Sigmoid colon (tissue), 7 donors: Measurements from ENCODE around the gene BRD4. TPM values are rescaled to one million over a fixed set of nuclear protein-coding genes. Genes with fewer than 3 reads are reported as not detected.

Experiments
- DNase-seq: peaks from one replicate; pipeline ENCODE4 v3.0.0-alpha.2; 2019
- H3K27ac ChIP-seq, 4 donors: fragments of 200-600 bp; sonication (generic); one replicate each; pipeline ENCODE4 v1.5.1; 2016 to 2019; ENCODE audit warnings: mild to moderate bottlenecking in 1 of 4
- H3K27me3 ChIP-seq, 3 donors: fragments of 200-600 bp; sonication (generic); one replicate each; pipeline ENCODE4 v1.5.1; 2019; ENCODE audit warnings: mild to moderate bottlenecking in 1 of 3
- H3K36me3 ChIP-seq, 4 donors: fragments of 200-600 bp; sonication (generic); one replicate each; pipeline ENCODE4 v1.5.1; 2016 to 2019
- H3K4me1 ChIP-seq, 4 donors: fragments of 200-600 bp; sonication (generic); one replicate each; pipeline ENCODE4 v1.5.1; 2017 to 2019
- H3K4me3 ChIP-seq, 4 donors: fragments of 200-600 bp; sonication (generic); one replicate each; pipeline ENCODE4 v1.5.1; 2017 to 2019; ENCODE audit warnings: mild to moderate bottlenecking in 2 of 4, moderate library complexity in 1 of 4
- H3K9me3 ChIP-seq, 4 donors: fragments of 200-600 bp in 3 of 4; sonication (generic) in 3 of 4; one replicate each; pipeline versions ENCODE4 v1.5.1 to v1.6.1; 2013 to 2019
- EP300 ChIP-seq, 4 donors: sonication (generic); formaldehyde crosslinking; IDR thresholded peaks; one replicate each; pipeline ENCODE4 v1.6.1; 2017; ENCODE audit warnings: antibody characterized with exemption in 4 of 4
- POLR2A ChIP-seq, 2 donors: fragments of 450-650 bp; IDR thresholded peaks; one replicate each; pipeline ENCODE4 v1.6.1; 2016; ENCODE audit warnings: antibody characterized with exemption in 2 of 2, mild to moderate bottlenecking in 2 of 2, moderate library complexity in 2 of 2
- POLR2AphosphoS5 ChIP-seq, 4 donors: sonication (generic); formaldehyde crosslinking; IDR thresholded peaks; one replicate each; pipeline ENCODE4 v1.6.1; 2017; ENCODE audit warnings: antibody characterized with exemption in 4 of 4
- WGBS, 2 donors: extraction: QIAGEN DNeasy Blood & Tissue Kit; methylation state at CpG; one replicate each; pipeline ENCODE4 v1.1.7; 2013; 5-methylcytosine and 5-hydroxymethylcytosine counted together
- intact Hi-C: fragments of 100-400 bp; cut with DNase I; formaldehyde crosslinking; loops from one replicate; pipeline ENCODE4 v1.15.1; 2023
- polyA plus RNA-seq, 3 donors: library from polyadenylated mRNA; stranded (reverse); fragments of 200-250 nt; gene quantifications; one replicate each; pipeline ENCODE4 v1.2.3, GENCODE V29; 2013
- total RNA-seq, 4 donors: library from RNA; depleted of rRNA; stranded (reverse); fragments of >200 nt; gene quantifications; one replicate each; pipeline ENCODE4 v1.1.0, GENCODE V29; 2016
- TF ChIP-seq, protein P1 (sequence below), 4 experiments: fragments of 450-650 bp in 3 of 4; fragments of 200-600 bp in 1 of 4; IDR thresholded peaks; one replicate each; pipeline ENCODE4 v1.5.1; 2016 to 2019; ENCODE audit warnings: antibody characterized with exemption in 4 of 4, mild to moderate bottlenecking in 3 of 4, moderate library complexity in 2 of 4
- donor health status: healthy with polysubstance abuse.
- donor health status: Bipolar disorder and iron deficiency.
- donor health status: healthy.

Gene BRD4
- total and polyA plus RNA-seq, 7 donors, result 9.0 to 43.8 (median 20.1) TPM

DNA sequence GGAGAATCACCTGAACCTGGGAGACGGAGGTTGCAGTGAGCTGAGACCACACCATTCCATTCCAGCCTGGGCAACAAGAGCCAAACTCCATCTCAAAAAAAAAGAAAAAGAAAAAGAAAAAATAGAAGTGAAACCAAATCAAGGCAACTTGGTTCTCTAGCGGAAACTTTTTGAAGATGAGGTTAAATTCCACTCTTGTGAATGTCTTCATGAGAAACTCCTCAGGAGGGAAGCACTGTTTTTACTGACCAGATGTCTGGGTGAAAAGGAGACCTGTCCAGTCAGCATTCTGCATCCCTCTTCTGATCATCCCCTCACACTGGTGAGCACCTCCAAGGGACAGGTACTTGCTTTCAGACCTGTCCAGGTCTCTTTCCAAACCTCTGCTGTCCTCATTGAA lies 15.8 kb downstream of the BRD4 start:
- WGBS, 2 donors, result 53 to 89% methylated on average over 2 of the region's 2 CpGs
- Histone ChIP-seq H3K36me3 (no peaks in the 10 kb centered on the region), H3K4me1 (peaks cover 0 to 98% (median 87%) of the 10 kb centered on the region in 4 donors), H3K27me3 (no peaks in the 10 kb centered on the region), H3K27ac (peak overlapping the region in 3 of 4 donors; percentile 53 to 68 (median 62)), H3K9me3 (no peaks in the 10 kb centered on the region), H3K4me3 (no peak overlapping the region)
- no peak for TF ChIP-seq EP300 (IDR thresholded peaks at IDR 0.05)
- TF ChIP-seq, protein P1, sequence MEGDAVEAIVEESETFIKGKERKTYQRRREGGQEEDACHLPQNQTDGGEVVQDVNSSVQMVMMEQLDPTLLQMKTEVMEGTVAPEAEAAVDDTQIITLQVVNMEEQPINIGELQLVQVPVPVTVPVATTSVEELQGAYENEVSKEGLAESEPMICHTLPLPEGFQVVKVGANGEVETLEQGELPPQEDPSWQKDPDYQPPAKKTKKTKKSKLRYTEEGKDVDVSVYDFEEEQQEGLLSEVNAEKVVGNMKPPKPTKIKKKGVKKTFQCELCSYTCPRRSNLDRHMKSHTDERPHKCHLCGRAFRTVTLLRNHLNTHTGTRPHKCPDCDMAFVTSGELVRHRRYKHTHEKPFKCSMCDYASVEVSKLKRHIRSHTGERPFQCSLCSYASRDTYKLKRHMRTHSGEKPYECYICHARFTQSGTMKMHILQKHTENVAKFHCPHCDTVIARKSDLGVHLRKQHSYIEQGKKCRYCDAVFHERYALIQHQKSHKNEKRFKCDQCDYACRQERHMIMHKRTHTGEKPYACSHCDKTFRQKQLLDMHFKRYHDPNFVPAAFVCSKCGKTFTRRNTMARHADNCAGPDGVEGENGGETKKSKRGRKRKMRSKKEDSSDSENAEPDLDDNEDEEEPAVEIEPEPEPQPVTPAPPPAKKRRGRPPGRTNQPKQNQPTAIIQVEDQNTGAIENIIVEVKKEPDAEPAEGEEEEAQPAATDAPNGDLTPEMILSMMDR (IDR thresholded peaks at IDR 0.05), result no peak
- TF ChIP-seq POLR2A (IDR thresholded peaks at IDR 0.05), result no peak
- TF ChIP-seq POLR2AphosphoS5 (IDR thresholded peaks at IDR 0.05), result no peak
- intact Hi-C loops, result no loop called here
- no peak for DNase-seq

DNA sequence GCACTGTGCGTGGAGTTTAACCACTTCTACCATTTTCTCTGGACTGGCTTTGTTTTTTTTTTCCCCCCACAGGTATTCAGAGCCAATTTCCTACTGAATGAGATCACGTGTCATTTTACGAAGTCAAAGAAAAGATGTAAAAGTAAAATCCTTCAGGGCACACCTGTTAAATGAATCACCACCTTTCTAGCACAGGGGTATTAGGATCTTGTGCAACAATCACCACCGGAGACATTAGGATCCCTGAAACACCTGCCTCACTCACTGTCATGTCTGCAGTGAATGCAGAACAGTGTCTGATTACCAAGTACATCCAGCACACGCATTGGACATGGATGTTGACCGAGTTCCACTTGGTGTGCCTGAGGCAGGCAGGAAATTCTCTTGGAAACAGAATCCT lies 17.2 kb downstream of the BRD4 start:
- DNase-seq, result no peak
- Histone ChIP-seq H3K27ac (peak overlapping the region in 1 of 4 donors; percentile 16), H3K4me3 (no peak overlapping the region), H3K36me3 (no peaks in the 10 kb centered on the region), H3K27me3 (no peaks in the 10 kb centered on the region), H3K9me3 (no peaks in the 10 kb centered on the region), H3K4me1 (peaks cover 0 to 96% (median 83%) of the 10 kb centered on the region in 4 donors)
- intact Hi-C loops, result no loop called here
- TF ChIP-seq POLR2AphosphoS5 (IDR thresholded peaks at IDR 0.05) (no peak), EP300 (IDR thresholded peaks at IDR 0.05) (no peak), POLR2A (IDR thresholded peaks at IDR 0.05) (no peak)
- TF ChIP-seq, protein P1 (IDR thresholded peaks at IDR 0.05), result no peak
- WGBS, 2 donors, result 71 to 84% methylated on average over 6 of the region's 6 CpGs

DNA sequence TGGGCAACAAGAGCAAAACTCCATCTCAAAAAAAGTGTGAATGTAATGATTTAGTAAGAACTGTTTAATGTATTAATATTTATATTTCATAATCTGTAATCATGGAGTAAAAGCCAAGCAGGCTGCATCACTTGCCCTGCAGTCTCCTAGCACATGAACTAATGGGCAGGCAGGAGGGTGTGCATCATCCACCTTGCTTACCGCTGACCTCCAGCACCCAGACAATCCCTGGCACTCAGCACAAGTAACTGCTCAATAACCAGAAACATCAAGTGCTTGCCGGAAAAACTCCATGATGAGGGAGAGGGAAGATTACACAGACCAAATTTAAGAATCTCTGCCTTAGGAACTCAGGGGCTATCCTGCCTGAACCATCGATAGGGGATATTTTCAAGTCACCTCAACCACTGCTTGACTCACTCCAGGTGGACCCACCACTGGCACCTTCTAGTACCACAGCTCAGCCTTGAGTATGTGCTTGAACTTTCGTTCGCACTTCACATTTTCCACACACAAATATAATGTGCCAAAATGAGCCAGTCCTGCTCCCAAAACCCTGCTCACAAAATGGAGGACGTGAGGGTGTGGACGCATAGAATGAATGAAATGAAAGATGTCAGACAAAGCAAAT lies 18.6 kb downstream of the BRD4 start:
- Histone ChIP-seq H3K4me3 (no peak overlapping the region), H3K4me1 (peaks cover 0 to 92% (median 81%) of the 10 kb centered on the region in 4 donors), H3K9me3 (no peaks in the 10 kb centered on the region), H3K27ac (peak overlapping the region in 1 of 4 donors; percentile 16), H3K36me3 (no peaks in the 10 kb centered on the region), H3K27me3 (no peaks in the 10 kb centered on the region)
- WGBS, 2 donors, result 82 to 87% methylated on average over 7 of the region's 7 CpGs
- peak; percentile 21 for DNase-seq
- TF ChIP-seq POLR2A (IDR thresholded peaks at IDR 0.05), result no peak
- TF ChIP-seq, protein P1 (IDR thresholded peaks at IDR 0.05), result no peak
- no peak for TF ChIP-seq EP300 (IDR thresholded peaks at IDR 0.05)
- no peak for TF ChIP-seq POLR2AphosphoS5 (IDR thresholded peaks at IDR 0.05)
- intact Hi-C loops, result no loop called here

DNA sequence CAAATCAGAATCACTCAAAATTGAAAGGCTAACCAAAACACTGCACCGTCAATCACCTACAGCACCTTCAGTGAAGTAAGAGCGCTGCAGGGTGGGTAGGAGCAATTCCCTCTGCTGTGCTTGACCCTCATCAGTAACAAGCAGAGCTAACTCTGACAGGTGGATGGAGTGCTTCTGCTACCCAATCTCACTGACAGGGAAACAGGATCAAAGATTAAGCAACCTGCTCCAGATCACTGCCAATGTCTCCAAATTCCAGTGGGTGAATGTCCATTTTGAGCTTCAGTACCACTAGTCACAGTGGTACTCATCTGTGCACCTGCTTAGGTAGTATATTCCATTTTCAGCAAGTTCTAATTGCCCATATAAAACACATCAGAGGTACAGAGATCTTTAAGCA lies 25.2 kb downstream of the BRD4 start:
- H3K27ac ChIP-seq, result no peak overlapping the region
- TF ChIP-seq, protein P1 (IDR thresholded peaks at IDR 0.05), result no peak
- TF ChIP-seq POLR2AphosphoS5 (IDR thresholded peaks at IDR 0.05) (no peak), EP300 (IDR thresholded peaks at IDR 0.05) (no peak), POLR2A (IDR thresholded peaks at IDR 0.05) (no peak)
- intact Hi-C loops, result no loop called here
- no peaks in the 10 kb centered on the region for H3K27me3 ChIP-seq
- H3K9me3 ChIP-seq, result no peaks in the 10 kb centered on the region
- peaks cover 0 to 86% (median 67%) of the 10 kb centered on the region in 4 donors for H3K4me1 ChIP-seq
- 94 to 96% methylated on average over 2 of the region's 2 CpGs for WGBS, 2 donors
- H3K4me3 ChIP-seq, result no peak overlapping the region
- no peaks in the 10 kb centered on the region for H3K36me3 ChIP-seq
- no peak for DNase-seq
